Caco-2 (cell line): Measurements from ENCODE around the gene ARIH1. TPM values are rescaled to one million over a fixed set of nuclear protein-coding genes. Genes with fewer than 3 reads are reported as not detected.

Source experiments
- BruUV-seq: library from RNA; stranded (reverse); fragments of 400-500 nt; replicated peaks from 2 replicates; lab custom pipeline; 2021; lab: Mats Ljungman, UMichigan
- CTCF ChIA-PET: fragments of 300-600 bp; sonication (Branson Sonifier 250); formaldehyde crosslinking; loops from one replicate; lab custom pipeline; 2022; ENCODE audit warnings: antibody characterized with exemption; lab: Charles Lee
- POLR2A ChIA-PET: fragments of 300-600 bp; sonication (Branson Sonifier 250); formaldehyde crosslinking; loops from one replicate; lab custom pipeline; 2022; ENCODE audit warnings: antibody characterized with exemption; lab: Charles Lee
- DNase-seq, 2 experiments: peaks; one replicate each; pipeline versions ENCODE4 v3.0.0 to v3.0.0-alpha.2; 2020 to 2022
- H3K27me3 ChIP-seq: replicated peaks from 2 replicates; pipeline ENCODE4 v1.6.0; 2011; ENCODE audit warnings: low read length; ENCODE audit not compliant: control insufficient read depth, insufficient read depth
- H3K36me3 ChIP-seq: 2 replicates; pipeline ENCODE4 v1.5.1; 2011; ENCODE audit warnings: low read length; ENCODE audit not compliant: control insufficient read depth, insufficient read depth
- H3K4me1 ChIP-seq: fragments of 250-450 bp; sonication (Bioruptor Pico); 2 replicates; pipeline ENCODE4 v1.5.1; 2020; ENCODE audit warnings: mild to moderate bottlenecking
- H3K4me3 ChIP-seq: 2 replicates; pipeline ENCODE4 v1.5.1; 2011; ENCODE audit warnings: low read depth, mild to moderate bottlenecking, control low read depth, low read length
- H3K9me3 ChIP-seq: fragments of 250-450 bp; sonication (Bioruptor Pico); 2 replicates; pipeline ENCODE4 v1.5.1; 2020; ENCODE audit warnings: mild to moderate bottlenecking, moderate library complexity
- H3K27ac Mint-ChIP-seq: one replicate; pipeline ENCODE4 v1.8.0; 2022; ENCODE audit warnings: mixed read lengths; ENCODE audit not compliant: unreplicated experiment
- H3K27me3 Mint-ChIP-seq: one replicate; pipeline ENCODE4 v1.8.0; 2022; ENCODE audit warnings: mixed read lengths; ENCODE audit not compliant: insufficient read depth, unreplicated experiment
- H3K36me3 Mint-ChIP-seq: one replicate; pipeline ENCODE4 v1.8.0; 2022; ENCODE audit warnings: mild to moderate bottlenecking, mixed read lengths; ENCODE audit not compliant: insufficient read depth, unreplicated experiment
- H3K4me1 Mint-ChIP-seq: one replicate; pipeline ENCODE4 v1.8.0; 2022; ENCODE audit warnings: low read depth, mixed read lengths; ENCODE audit not compliant: unreplicated experiment
- H3K4me3 Mint-ChIP-seq: one replicate; pipeline ENCODE4 v1.8.0; 2022; ENCODE audit warnings: mild to moderate bottlenecking, moderate library complexity, mixed read lengths; ENCODE audit not compliant: unreplicated experiment
- H3K9me3 Mint-ChIP-seq: one replicate; pipeline ENCODE4 v1.8.0; 2022; ENCODE audit warnings: mixed read lengths; ENCODE audit not compliant: unreplicated experiment
- CTCF ChIP-seq, 2 experiments: fragments of 200-600 bp in 1 of 2; IDR thresholded peaks; 1 replicate in 1 of 2; 2 replicates in 1 of 2; pipeline versions ENCODE4 v1.5.1 to v1.8.0; 2011 to 2022; ENCODE audit warnings: antibody characterized with exemption in 1 of 2, control low read depth in 1 of 2, inconsistent platforms in 1 of 2, low read depth in 1 of 2, low read length in 1 of 2, mild to moderate bottlenecking in 1 of 2, moderate library complexity in 1 of 2; ENCODE audit not compliant: insufficient read depth in 1 of 2, severe bottlenecking in 1 of 2, unreplicated experiment in 1 of 2
- intact Hi-C: fragments of 100-400 bp; cut with micrococcal nuclease; formaldehyde crosslinking; loops from one replicate; pipeline ENCODE4 v1.10.0; 2022; ENCODE audit not compliant: unreplicated experiment
- total RNA-seq: library from RNA; stranded (reverse); gene quantifications from 2 replicates; pipeline ENCODE4 v1.2.3, GENCODE V29; 2022

ARIH1 gene
- total RNA-seq, 1 experiment from 2014 or later = 126 TPM

GRCh38 chr15:72585025-72585424 is 110.9 kb downstream of the ARIH1 start:
- Mint-ChIP-seq H3K4me3 (no peak overlapping the region), H3K36me3 (peaks cover 67% of the 10 kb centered on the region), H3K4me1 (peaks cover 7% of the 10 kb centered on the region), H3K27ac (no peak overlapping the region), H3K27me3 (no peaks in the 10 kb centered on the region), H3K9me3 (no peaks in the 10 kb centered on the region)
- Histone ChIP-seq H3K4me1 (no peaks in the 10 kb centered on the region), H3K4me3 (no peak overlapping the region), H3K9me3 (no peaks in the 10 kb centered on the region), H3K27me3 (no peaks in the 10 kb centered on the region), H3K36me3 (peaks cover 1% of the 10 kb centered on the region; the same call in 1 of the 2 replicates)
- ChIA-PET CTCF (interaction anchor here (1.1 kb wide), 1 partner anchor 13 kb away, joined by 3 read pairs; no protein-coding TSS in a partner anchor), POLR2A (no interaction called here)
- no peak for TF ChIP-seq CTCF (IDR thresholded peaks at IDR 0.05; ENCODE audit: insufficient read depth in 1 of 2, low read depth in 1 of 2, low read length in 1 of 2, severe bottlenecking in 1 of 2, unreplicated experiment in 1 of 2)
- DNase-seq = no peak
- no TSS peak for BruUV-seq
- intact Hi-C loops = loop anchor here (5.0 to 10.0 kb wide), 2 partner anchors 110 to 243 kb away; partner anchors contain the start of gene ARIH1

- H3K4me3 ChIP-seq = no peak overlapping the region
- H3K9me3 ChIP-seq = no peaks in the 10 kb centered on the region
- ChIA-PET POLR2A (no interaction called here), CTCF (no interaction called here)
- Mint-ChIP-seq H3K9me3 (no peaks in the 10 kb centered on the region), H3K27me3 (no peaks in the 10 kb centered on the region), H3K36me3 (peaks cover 62% of the 10 kb centered on the region), H3K27ac (no peak overlapping the region), H3K4me3 (no peak overlapping the region), H3K4me1 (peaks cover 7% of the 10 kb centered on the region)
- BruUV-seq = no TSS peak
- H3K27me3 ChIP-seq = no peaks in the 10 kb centered on the region
- peaks cover 1% of the 10 kb centered on the region; the same call in 1 of the 2 replicates for H3K36me3 ChIP-seq
- H3K4me1 ChIP-seq = no peaks in the 10 kb centered on the region
- no peak for DNase-seq
- peak; percentile 4 to 9 for TF ChIP-seq CTCF (IDR thresholded peaks at IDR 0.05; ENCODE audit: insufficient read depth in 1 of 2, low read depth in 1 of 2, low read length in 1 of 2, severe bottlenecking in 1 of 2, unreplicated experiment in 1 of 2)
- intact Hi-C loops = loop anchor here (5.0 to 10.0 kb wide), 2 partner anchors 111 to 243 kb away; partner anchors contain the start of gene ARIH1
Measured at GRCh38 chr15:72585476-72586058, 111.4 kb downstream of the ARIH1 start.

GRCh38 chr15:72588096-72588495 is 114.0 kb downstream of the ARIH1 start:
- H3K27me3 Mint-ChIP-seq = no peaks in the 10 kb centered on the region
- DNase-seq = no peak
- H3K4me3 Mint-ChIP-seq = no peak overlapping the region
- H3K36me3 Mint-ChIP-seq = peaks cover 44% of the 10 kb centered on the region
- no peak for TF ChIP-seq CTCF (IDR thresholded peaks at IDR 0.05; ENCODE audit: insufficient read depth in 1 of 2, low read depth in 1 of 2, low read length in 1 of 2, severe bottlenecking in 1 of 2, unreplicated experiment in 1 of 2)
- Histone ChIP-seq H3K4me3 (no peak overlapping the region), H3K27me3 (no peaks in the 10 kb centered on the region), H3K36me3 (no peaks in the 10 kb centered on the region), H3K4me1 (no peaks in the 10 kb centered on the region), H3K9me3 (no peaks in the 10 kb centered on the region)
- POLR2A ChIA-PET = no interaction called here
- intact Hi-C loops = loop anchor here (5.0 to 10.0 kb wide), 2 partner anchors 113 to 246 kb away; partner anchors contain the start of gene ARIH1
- peaks cover 7% of the 10 kb centered on the region for H3K4me1 Mint-ChIP-seq
- BruUV-seq = no TSS peak
- H3K9me3 Mint-ChIP-seq = no peaks in the 10 kb centered on the region
- CTCF ChIA-PET = no interaction called here
- H3K27ac Mint-ChIP-seq = no peak overlapping the region
